HG03095 (cell line): ENCODE data around the gene RAB40C.

Source experiments
- ATAC-seq: cut with Tn5 transposase; IDR thresholded peaks from one replicate; pipeline ENCODE4 v1.9.1; 2021; ENCODE audit warnings: moderate library complexity; ENCODE audit not compliant: unreplicated experiment

Gene RAB40C

GRCh38 chr16:574021-574760, 15.7 kb upstream of the RAB40C start:
- no peak for ATAC-seq

GRCh38 chr16:575354-576196, 14.3 kb upstream of the RAB40C start:
- ATAC-seq = no peak

GRCh38 chr16:576197-576822, 13.6 kb upstream of the RAB40C start:
- no peak for ATAC-seq

- ATAC-seq = no peak
Measured at GRCh38 chr16:576823-577201, 13.1 kb upstream of the RAB40C start.

- ATAC-seq = no peak
Measured at GRCh38 chr16:577796-578195, 12.1 kb upstream of the RAB40C start.

GRCh38 chr16:578232-578869, 11.5 kb upstream of the RAB40C start:
- ATAC-seq = no peak

GRCh38 chr16:578870-579405, 10.9 kb upstream of the RAB40C start:
- ATAC-seq = no peak

- ATAC-seq = no peak
Measured at GRCh38 chr16:580141-580945, 9.5 kb upstream of the RAB40C start.

- no peak for ATAC-seq
Measured at GRCh38 chr16:580946-581498, 8.8 kb upstream of the RAB40C start.

GRCh38 chr16:582218-582613, 7.7 kb upstream of the RAB40C start:
- no peak for ATAC-seq

- ATAC-seq = no peak
Measured at GRCh38 chr16:582614-583331, 7.1 kb upstream of the RAB40C start.

- no peak for ATAC-seq
Measured at GRCh38 chr16:583470-583814, 6.4 kb upstream of the RAB40C start.

GRCh38 chr16:583815-584591, 5.9 kb upstream of the RAB40C start:
- ATAC-seq = no peak

- ATAC-seq = no peak
Measured at GRCh38 chr16:585351-585750, 4.5 kb upstream of the RAB40C start.

GRCh38 chr16:586047-586644, 3.7 kb upstream of the RAB40C start:
- no peak for ATAC-seq

GRCh38 chr16:586645-587590, 2.9 kb upstream of the RAB40C start:
- ATAC-seq = no peak

- peak; percentile 4 for ATAC-seq
Measured at GRCh38 chr16:588639-588888, 1.3 kb upstream of the RAB40C start.
